Left ventricle myocardium superior (tissue), 1 donor: ENCODE results near the gene LIF. TPM values are rescaled to one million over a fixed set of nuclear protein-coding genes. Genes with fewer than 3 reads are reported as not detected.
A peak's percentile ranks its signal among the peaks of the same experiment; 100 is the strongest.

Source experiments
- ATAC-seq: fragments of 200-7000 bp; cut with Tn5 transposase; one replicate; pipeline ENCODE4 v1.9.1; 2020; ENCODE audit warnings: mild to moderate bottlenecking, moderate library complexity
- DNase-seq: peaks from one replicate; pipeline ENCODE4 v3.0.0-alpha.2; 2020
- intact Hi-C: fragments of 100-400 bp; cut with micrococcal nuclease; formaldehyde crosslinking; loops from one replicate; pipeline ENCODE4 v1.11.0; 2022
- total RNA-seq: library from RNA; stranded (reverse); fragmentation: NEBNext Ultra II Directional; extraction: Animal tissue kit (Norgen Biotek cat#: 25700); gene quantifications from one replicate; pipeline ENCODE4 v1.2.1, GENCODE V29; 2021
- donor health status: DM: no; HTN: yes; CAD: no; lungs with severe emphysema.

LIF gene
- total RNA-seq, 1 donor from 2014 or later, result 0.64 TPM

- ATAC-seq, result no peak
- intact Hi-C loops, result loop anchor here (5.0 kb wide), 1 partner anchor 101 kb away; the partner anchor contains the start of gene RNF215
- no peak for DNase-seq
These were observed 39.8 kb upstream of the LIF start for GRCh38 chr22:30286331-30286730.

GRCh38 chr22:30285846-30286200, 39.3 kb upstream of the LIF start:
- intact Hi-C loops, result loop anchor here (5.0 kb wide), 1 partner anchor 101 kb away; the partner anchor contains the start of gene RNF215

GRCh38 chr22:30285176-30285845, 38.8 kb upstream of the LIF start:
- ATAC-seq (no peak), DNase-seq (no peak)
- intact Hi-C loops, result loop anchor here (5.0 kb wide), 1 partner anchor 102 kb away; the partner anchor contains the start of gene RNF215

More at GRCh38 chr22:30285846-30286200, 39.3 kb upstream of the LIF start:
- no peak for ATAC-seq
- DNase-seq, result no peak

GRCh38 chr22:30284666-30285065, 38.1 kb upstream of the LIF start:
- intact Hi-C loops, result loop anchor here (5.0 kb wide), 1 partner anchor 103 kb away; the partner anchor contains the start of gene RNF215
- DNase-seq (no peak), ATAC-seq (no peak)

GRCh38 chr22:30284172-30284571, 37.6 kb upstream of the LIF start:
- ATAC-seq, result no peak
- intact Hi-C loops, result no loop called here
- no peak for DNase-seq

GRCh38 chr22:30283342-30283741, 36.8 kb upstream of the LIF start:
- intact Hi-C loops, result no loop called here
- no peak for ATAC-seq
- no peak for DNase-seq

GRCh38 chr22:30282616-30283046, 36.1 kb upstream of the LIF start:
- ATAC-seq (no peak), DNase-seq (no peak)
- intact Hi-C loops, result no loop called here

GRCh38 chr22:30280505-30280904, 33.9 kb upstream of the LIF start:
- ATAC-seq, result no peak
- intact Hi-C loops, result no loop called here
- no peak for DNase-seq

GRCh38 chr22:30279932-30280331, 33.4 kb upstream of the LIF start:
- DNase-seq (no peak), ATAC-seq (no peak)
- intact Hi-C loops, result no loop called here

- ATAC-seq, result peak; percentile 53
- intact Hi-C loops, result no loop called here
- DNase-seq, result peak; percentile 70
These were observed 32.7 kb upstream of the LIF start for GRCh38 chr22:30279046-30279788.

GRCh38 chr22:30277547-30278344, 31.2 kb upstream of the LIF start:
- peak; percentile 53 for ATAC-seq
- DNase-seq, result no peak

GRCh38 chr22:30276039-30276438, 29.5 kb upstream of the LIF start:
- ATAC-seq (no peak), DNase-seq (no peak)
- intact Hi-C loops, result no loop called here

More at GRCh38 chr22:30277547-30278344, 31.2 kb upstream of the LIF start:
- intact Hi-C loops, result no loop called here

- no peak for ATAC-seq
- DNase-seq, result no peak
- intact Hi-C loops, result no loop called here
These were observed 29.1 kb upstream of the LIF start for GRCh38 chr22:30275625-30276024.

- ATAC-seq (no peak), DNase-seq (no peak)
- intact Hi-C loops, result no loop called here
These were observed 27.9 kb upstream of the LIF start for GRCh38 chr22:30274437-30274812.

- DNase-seq, result no peak
- no peak for ATAC-seq
- intact Hi-C loops, result no loop called here
These were observed 27.3 kb upstream of the LIF start for GRCh38 chr22:30273711-30274436.

GRCh38 chr22:30272781-30273601, 26.4 kb upstream of the LIF start:
- DNase-seq, result no peak
- ATAC-seq, result no peak
- intact Hi-C loops, result no loop called here

- intact Hi-C loops, result no loop called here
- DNase-seq (peak; percentile 77), ATAC-seq (peak; percentile 74)
These were observed 24.3 kb upstream of the LIF start for GRCh38 chr22:30270832-30271231.

GRCh38 chr22:30268331-30268730, 21.8 kb upstream of the LIF start:
- intact Hi-C loops, result no loop called here
- no peak for ATAC-seq
- DNase-seq, result no peak
